PC-3 (cell line): ENCODE data around the gene STX12. TPM values are rescaled to one million over a fixed set of nuclear protein-coding genes. Genes with fewer than 3 reads are reported as not detected.
A peak's percentile ranks its signal among the peaks of the same experiment; 100 is the strongest.

ENCODE experiments used
- ATAC-seq: fragments of 200-7000 bp; cut with Tn5 transposase; 2 replicates; pipeline ENCODE4 v1.9.1; 2020; ENCODE audit warnings: mild to moderate bottlenecking, moderate library complexity
- BruUV-seq: library from RNA; stranded (reverse); fragments of 400-500 nt; replicated peaks from 2 replicates; lab custom pipeline; 2021; lab: Mats Ljungman, UMichigan
- CTCF ChIA-PET: fragments of 300-600 bp; sonication (Branson Sonifier 250); formaldehyde crosslinking; loops from one replicate; lab custom pipeline; 2022; ENCODE audit warnings: antibody characterized with exemption; lab: Charles Lee
- POLR2A ChIA-PET: fragments of 300-600 bp; sonication (Branson Sonifier 250); formaldehyde crosslinking; loops from one replicate; lab custom pipeline; 2022; ENCODE audit warnings: antibody characterized with exemption; ENCODE audit not compliant: unreplicated experiment; lab: Charles Lee
- DNase-seq: peaks from one replicate; pipeline ENCODE4 v3.0.0-alpha.2; 2015
- H2AFZ ChIP-seq: fragments of 300-600 bp; sonication (generic); 2 replicates; pipeline ENCODE4 v1.6.0; 2016; ENCODE audit warnings: antibody characterized with exemption, low read length
- H3F3A ChIP-seq: fragments of 300-600 bp; sonication (generic); one replicate; pipeline ENCODE4 v1.6.0; 2017; ENCODE audit warnings: antibody characterized with exemption, low read length, control low read depth, mild to moderate bottlenecking; ENCODE audit not compliant: unreplicated experiment
- H3K27ac ChIP-seq: fragments of 300-600 bp; sonication (generic); 2 replicates; pipeline ENCODE4 v1.5.1; 2016; ENCODE audit warnings: mild to moderate bottlenecking, low read length
- H3K27me3 ChIP-seq: fragments of 300-600 bp; sonication (generic); 2 replicates; pipeline ENCODE4 v1.6.1; 2016; ENCODE audit warnings: low read length, mixed read lengths
- H3K36me3 ChIP-seq: fragments of 300-600 bp; sonication (generic); 2 replicates; pipeline ENCODE4 v1.6.1; 2016; ENCODE audit warnings: low read depth, mixed run types, low read length, mixed read lengths
- H3K4me1 ChIP-seq: fragments of 300-600 bp; sonication (generic); 2 replicates; pipeline ENCODE4 v1.5.1; 2016; ENCODE audit warnings: low read length; ENCODE audit not compliant: insufficient read depth
- H3K4me2 ChIP-seq: fragments of 300-600 bp; sonication (generic); 2 replicates; pipeline ENCODE4 v1.6.0; 2016; ENCODE audit warnings: low read length
- H3K4me3 ChIP-seq: fragments of 300-600 bp; sonication (generic); 2 replicates; pipeline ENCODE4 v1.5.1; 2016; ENCODE audit warnings: mild to moderate bottlenecking, low read length, mixed read lengths
- H3K79me2 ChIP-seq: fragments of 300-600 bp; sonication (generic); 2 replicates; pipeline ENCODE4 v1.6.1; 2017; ENCODE audit warnings: low read length, mixed read lengths
- H3K9ac ChIP-seq: fragments of 300-600 bp; sonication (generic); 2 replicates; pipeline ENCODE4 v1.6.0; 2016; ENCODE audit warnings: mild to moderate bottlenecking, low read length
- H3K9me2 ChIP-seq: fragments of 300-600 bp; sonication (generic); replicated peaks from 2 replicates; pipeline ENCODE4 v1.6.1; 2016; ENCODE audit warnings: mixed run types, low read length, mixed read lengths
- H3K9me3 ChIP-seq: fragments of 300-600 bp; sonication (generic); 2 replicates; pipeline ENCODE4 v1.6.1; 2016; ENCODE audit warnings: low read length, mixed read lengths
- H4K20me1 ChIP-seq: fragments of 300-600 bp; sonication (generic); 2 replicates; pipeline ENCODE4 v1.6.1; 2016; ENCODE audit warnings: low read length, mixed read lengths
- EZH2 ChIP-seq: fragments of 300-600 bp; sonication (generic); IDR thresholded peaks from one replicate; pipeline ENCODE4 v1.6.1; 2017; ENCODE audit warnings: antibody characterized with exemption, mild to moderate bottlenecking, low read length; ENCODE audit not compliant: unreplicated experiment
- EZH2phosphoT487 ChIP-seq: fragments of 300-600 bp; sonication (generic); IDR thresholded peaks from 2 replicates; pipeline ENCODE4 v1.6.1; 2018; ENCODE audit warnings: mild to moderate bottlenecking, antibody characterized with exemption, low read length, borderline replicate concordance
- intact Hi-C: fragments of 100-400 bp; cut with micrococcal nuclease; formaldehyde crosslinking; loops from 2 replicates; pipeline ENCODE4 v1.9.0; 2023
- total RNA-seq: library from RNA; depleted of rRNA; stranded (reverse); fragments of >200 nt; gene quantifications from 2 replicates; pipeline ENCODE4 v1.2.3, GENCODE V29; 2014
- TF ChIP-seq, protein P1 (sequence below): fragments of 300-600 bp; sonication (generic); conservative IDR thresholded peaks from 2 replicates; pipeline ENCODE4 v1.5.1; 2017; ENCODE audit warnings: antibody characterized with exemption, low read depth, mild to moderate bottlenecking, low read length

Gene STX12
- total RNA-seq, 1 experiment from 2014 or later, result 28.5 TPM

- no peak for ATAC-seq
- peaks cover 11% of the 10 kb centered on the region; the same call in 1 of the 2 replicates for H3K4me1 ChIP-seq
- ChIA-PET POLR2A (interaction anchor here (0.6 kb wide), 1 partner anchor 929 kb away, joined by 4 read pairs; no protein-coding TSS in a partner anchor), CTCF (no interaction called here)
- TF ChIP-seq EZH2, result no peak
- intact Hi-C loops, result no loop called here
- no peak overlapping the region for H2AFZ ChIP-seq
- peaks cover 3% of the 10 kb centered on the region; the same call in 1 of the 2 replicates for H3K36me3 ChIP-seq
- H3K27me3 ChIP-seq, result no peaks in the 10 kb centered on the region
- H3K9me3 ChIP-seq, result no peaks in the 10 kb centered on the region
- DNase-seq, result no peak
- no peak overlapping the region for H3K4me2 ChIP-seq
- peaks cover 32% of the 10 kb centered on the region for H3K79me2 ChIP-seq
- no peak overlapping the region for H3K4me3 ChIP-seq
- H3F3A ChIP-seq, result no peaks in the 10 kb centered on the region
- BruUV-seq, result no TSS peak
- no peaks in the 10 kb centered on the region for H3K9me2 ChIP-seq
- no peak overlapping the region for H3K27ac ChIP-seq
- no peaks in the 10 kb centered on the region for H4K20me1 ChIP-seq
- no peak overlapping the region for H3K9ac ChIP-seq
These were observed 11.7 kb downstream of the STX12 start for GRCh38 chr1:27784700-27785099.

DNA sequence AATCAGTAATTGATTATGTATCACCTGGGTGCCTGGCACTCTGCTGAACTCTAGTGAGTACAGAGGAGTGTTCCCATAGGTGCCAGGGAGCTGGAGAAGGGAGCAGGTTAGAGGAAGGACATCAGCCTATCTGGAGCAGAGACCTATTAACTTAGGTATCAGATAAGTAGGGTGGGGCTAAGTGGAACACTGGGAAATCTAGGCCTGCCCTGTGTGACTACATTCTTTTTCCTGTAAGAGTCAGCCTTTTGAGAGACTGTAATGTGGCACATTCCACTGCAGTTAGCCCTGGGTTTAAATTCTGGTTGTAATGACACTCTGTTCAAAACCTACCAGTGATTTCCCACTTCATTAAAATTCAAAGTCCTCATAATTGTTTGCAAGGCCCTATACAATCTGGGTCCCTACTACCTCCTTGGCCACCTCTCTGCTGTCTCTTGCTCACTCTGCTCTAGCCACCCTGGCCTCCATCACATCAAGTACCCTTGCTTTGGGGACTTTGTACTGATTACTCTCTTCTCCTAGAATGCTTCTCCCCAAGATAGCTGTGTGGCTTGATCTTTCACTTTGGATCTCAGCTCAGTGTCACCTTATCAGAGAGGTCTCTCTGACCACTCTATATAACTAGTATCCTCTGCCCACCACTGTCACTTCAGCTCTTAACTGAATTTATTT, 12.9 kb downstream of the STX12 start:
- Histone ChIP-seq H3K36me3 (peaks cover 11% of the 10 kb centered on the region), H3K9ac (no peak overlapping the region), H3F3A (no peaks in the 10 kb centered on the region), H3K9me2 (no peaks in the 10 kb centered on the region), H3K4me1 (peaks cover 11% of the 10 kb centered on the region; the same call in 1 of the 2 replicates), H3K4me2 (no peak overlapping the region), H3K4me3 (no peak overlapping the region), H4K20me1 (no peaks in the 10 kb centered on the region), H2AFZ (no peak overlapping the region), H3K9me3 (no peaks in the 10 kb centered on the region), H3K27me3 (no peaks in the 10 kb centered on the region), H3K79me2 (peaks cover 26% of the 10 kb centered on the region; the same call in 1 of the 2 replicates), H3K27ac (no peak overlapping the region)
- CTCF ChIA-PET, result no interaction called here
- POLR2A ChIA-PET, result no interaction called here
- DNase-seq (peak; percentile 39), ATAC-seq (peak; percentile 55)
- no peak for TF ChIP-seq EZH2
- TF ChIP-seq EZH2phosphoT487, result no peak
- TF ChIP-seq, protein P1, sequence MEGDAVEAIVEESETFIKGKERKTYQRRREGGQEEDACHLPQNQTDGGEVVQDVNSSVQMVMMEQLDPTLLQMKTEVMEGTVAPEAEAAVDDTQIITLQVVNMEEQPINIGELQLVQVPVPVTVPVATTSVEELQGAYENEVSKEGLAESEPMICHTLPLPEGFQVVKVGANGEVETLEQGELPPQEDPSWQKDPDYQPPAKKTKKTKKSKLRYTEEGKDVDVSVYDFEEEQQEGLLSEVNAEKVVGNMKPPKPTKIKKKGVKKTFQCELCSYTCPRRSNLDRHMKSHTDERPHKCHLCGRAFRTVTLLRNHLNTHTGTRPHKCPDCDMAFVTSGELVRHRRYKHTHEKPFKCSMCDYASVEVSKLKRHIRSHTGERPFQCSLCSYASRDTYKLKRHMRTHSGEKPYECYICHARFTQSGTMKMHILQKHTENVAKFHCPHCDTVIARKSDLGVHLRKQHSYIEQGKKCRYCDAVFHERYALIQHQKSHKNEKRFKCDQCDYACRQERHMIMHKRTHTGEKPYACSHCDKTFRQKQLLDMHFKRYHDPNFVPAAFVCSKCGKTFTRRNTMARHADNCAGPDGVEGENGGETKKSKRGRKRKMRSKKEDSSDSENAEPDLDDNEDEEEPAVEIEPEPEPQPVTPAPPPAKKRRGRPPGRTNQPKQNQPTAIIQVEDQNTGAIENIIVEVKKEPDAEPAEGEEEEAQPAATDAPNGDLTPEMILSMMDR, result no peak
- BruUV-seq, result no TSS peak
- intact Hi-C loops, result no loop called here

GRCh38 chr1:27787895-27788294, 14.9 kb downstream of the STX12 start:
- CTCF ChIA-PET, result no interaction called here

More at GRCh38 chr1:27787895-27788294, 14.9 kb downstream of the STX12 start:
- Histone ChIP-seq H2AFZ (no peak overlapping the region), H3K79me2 (peaks cover 14% of the 10 kb centered on the region; the same call in 1 of the 2 replicates), H3K9me3 (no peaks in the 10 kb centered on the region), H3F3A (no peaks in the 10 kb centered on the region), H4K20me1 (no peaks in the 10 kb centered on the region), H3K9ac (no peak overlapping the region), H3K27ac (no peak overlapping the region), H3K27me3 (no peaks in the 10 kb centered on the region), H3K36me3 (peaks cover 11% of the 10 kb centered on the region), H3K4me1 (peaks cover 11% of the 10 kb centered on the region; the same call in 1 of the 2 replicates), H3K9me2 (no peaks in the 10 kb centered on the region), H3K4me2 (no peak overlapping the region), H3K4me3 (no peak overlapping the region)
- ATAC-seq (no peak), DNase-seq (no peak)
- no TSS peak for BruUV-seq
- intact Hi-C loops, result no loop called here
- POLR2A ChIA-PET, result no interaction called here
- TF ChIP-seq EZH2phosphoT487 (no peak), EZH2 (no peak)
- TF ChIP-seq, protein P1, result no peak
